Natural killer cell (primary cell): ENCODE measurements around the gene TNS3. TPM values are rescaled to one million over a fixed set of nuclear protein-coding genes. Genes with fewer than 3 reads are reported as not detected.

Experiments
- ATAC-seq, 3 donors: fragments of 150-1000 bp in 2 of 3; fragments of 200-7000 bp in 1 of 3; cut with Tn5 transposase; 1 replicate in 1 of 3; 2 replicates in 2 of 3; pipeline ENCODE4 v1.10.0; 2021; ENCODE audit warnings: mild to moderate bottlenecking in 2 of 3, moderate library complexity in 2 of 3
- DNase-seq, 2 donors: peaks; one replicate each; pipeline versions ENCODE4 v3.0.0 to v3.0.0-alpha.2; 2013 to 2021; ENCODE audit warnings: mixed read lengths in 1 of 2
- H3K27ac ChIP-seq: one replicate; pipeline ENCODE4 v1.5.1; 2013; ENCODE audit warnings: mild to moderate bottlenecking, low read length
- H3K27me3 ChIP-seq: one replicate; pipeline ENCODE4 v1.6.1; 2013; ENCODE audit warnings: low read length; ENCODE audit not compliant: control insufficient read depth, insufficient read depth
- H3K36me3 ChIP-seq: one replicate; pipeline ENCODE4 v1.6.1; 2013; ENCODE audit warnings: low read length; ENCODE audit not compliant: control insufficient read depth, insufficient read depth
- H3K4me1 ChIP-seq: one replicate; pipeline ENCODE4 v1.6.1; 2013; ENCODE audit warnings: low read length; ENCODE audit not compliant: control insufficient read depth, insufficient read depth
- H3K4me3 ChIP-seq: one replicate; pipeline ENCODE4 v1.5.1; 2013; ENCODE audit warnings: low read length
- H3K9me3 ChIP-seq: one replicate; pipeline ENCODE4 v1.6.1; 2013; ENCODE audit warnings: low read length; ENCODE audit not compliant: control insufficient read depth, insufficient read depth
- H3K27ac Mint-ChIP-seq, 2 donors: one replicate each; pipeline ENCODE4 v1.8.0; 2022; ENCODE audit warnings: mild to moderate bottlenecking in 2 of 2, mixed read lengths in 2 of 2, moderate library complexity in 1 of 2
- H3K27me3 Mint-ChIP-seq, 2 donors: one replicate each; pipeline ENCODE4 v1.8.0; 2022; ENCODE audit warnings: low read depth in 2 of 2, mixed read lengths in 2 of 2
- H3K36me3 Mint-ChIP-seq: one replicate; pipeline ENCODE4 v1.8.0; 2022; ENCODE audit warnings: mixed read lengths
- H3K4me1 Mint-ChIP-seq, 2 donors: one replicate each; pipeline ENCODE4 v1.8.0; 2022; ENCODE audit warnings: mixed read lengths in 2 of 2
- H3K4me3 Mint-ChIP-seq: one replicate; pipeline ENCODE4 v1.8.0; 2022; ENCODE audit warnings: mild to moderate bottlenecking, moderate library complexity, mixed read lengths
- H3K9me3 Mint-ChIP-seq, 2 donors: one replicate each; pipeline ENCODE4 v1.8.0; 2022; ENCODE audit warnings: mixed read lengths in 2 of 2
- CTCF ChIP-seq: fragments of 200-600 bp; IDR thresholded peaks from one replicate; pipeline ENCODE4 v1.8.0; 2022; ENCODE audit warnings: antibody characterized with exemption
- WGBS: methylation state at CpG from one replicate; pipeline ENCODE4 v1.1.7; 2013; ENCODE audit warnings: missing lambda C conversion rate; ENCODE audit not compliant: insufficient coverage; 5-methylcytosine and 5-hydroxymethylcytosine counted together
- intact Hi-C: fragments of 100-400 bp; cut with micrococcal nuclease; formaldehyde crosslinking; loops from one replicate; pipeline ENCODE4 v1.14.2; 2022
- total RNA-seq, 4 donors: library from RNA; stranded (reverse); fragments of 120-200 nt in 1 of 4; gene quantifications; one replicate each; pipeline versions ENCODE4 v1.2.3 to v1.2.4, GENCODE V29; 2013 to 2022

Gene TNS3
- total RNA-seq, 3 donors from 2014 or later (not counting 1 experiment from before 2014, with no cell fraction given), result 1.6 to 3.5 (median 2.9) TPM

- no peak for TF ChIP-seq CTCF
- Histone ChIP-seq H3K27ac (no peak overlapping the region), H3K4me3 (no peak overlapping the region), H3K36me3 (no peaks in the 10 kb centered on the region), H3K9me3 (no peaks in the 10 kb centered on the region), H3K4me1 (no peaks in the 10 kb centered on the region), H3K27me3 (no peaks in the 10 kb centered on the region)
- no peaks in the 10 kb centered on the region for H3K27me3 Mint-ChIP-seq
- H3K27ac Mint-ChIP-seq, result no peak overlapping the region
- ATAC-seq, result no peak
- H3K9me3 Mint-ChIP-seq, result no peaks in the 10 kb centered on the region
- no peaks in the 10 kb centered on the region for H3K36me3 Mint-ChIP-seq
- 82% methylated on average over 12 of the region's 12 CpGs for WGBS
- DNase-seq, result no peak
- no peak overlapping the region for H3K4me3 Mint-ChIP-seq
- no peaks in the 10 kb centered on the region for H3K4me1 Mint-ChIP-seq
- intact Hi-C loops, result no loop called here
Measured at GRCh38 chr7:47505312-47506007, 76.5 kb downstream of the TNS3 start.

- Mint-ChIP-seq H3K36me3 (no peaks in the 10 kb centered on the region), H3K4me3 (no peak overlapping the region), H3K27ac (no peak overlapping the region), H3K27me3 (no peaks in the 10 kb centered on the region), H3K9me3 (no peaks in the 10 kb centered on the region), H3K4me1 (no peaks in the 10 kb centered on the region)
- no peak for TF ChIP-seq CTCF
- Histone ChIP-seq H3K27me3 (no peaks in the 10 kb centered on the region), H3K9me3 (no peaks in the 10 kb centered on the region), H3K27ac (no peak overlapping the region), H3K4me1 (no peaks in the 10 kb centered on the region), H3K36me3 (no peaks in the 10 kb centered on the region), H3K4me3 (no peak overlapping the region)
- no peak for ATAC-seq
- WGBS, result 84% methylated on average over 11 of the region's 14 CpGs
- no peak for DNase-seq
- intact Hi-C loops, result no loop called here
Measured at GRCh38 chr7:47504551-47505311, 77.2 kb downstream of the TNS3 start.

- Mint-ChIP-seq H3K4me3 (no peak overlapping the region), H3K9me3 (no peaks in the 10 kb centered on the region), H3K27me3 (peaks cover 0 to 4% of the 10 kb centered on the region in 2 donors), H3K27ac (no peak overlapping the region), H3K4me1 (no peaks in the 10 kb centered on the region), H3K36me3 (no peaks in the 10 kb centered on the region)
- no peak overlapping the region for H3K4me3 ChIP-seq
- no peaks in the 10 kb centered on the region for H3K9me3 ChIP-seq
- H3K4me1 ChIP-seq, result no peaks in the 10 kb centered on the region
- H3K27ac ChIP-seq, result no peak overlapping the region
- intact Hi-C loops, result no loop called here
- TF ChIP-seq CTCF, result no peak
- no peaks in the 10 kb centered on the region for H3K36me3 ChIP-seq
- ATAC-seq (no peak), DNase-seq (no peak)
- no peaks in the 10 kb centered on the region for H3K27me3 ChIP-seq
Measured at GRCh38 chr7:47503281-47503680, 78.6 kb downstream of the TNS3 start.
